Glutamatergic neuron (in vitro differentiated cells): ENCODE data around the gene ZNF385A. TPM values are rescaled to one million over a fixed set of nuclear protein-coding genes. Genes with fewer than 3 reads are reported as not detected.

Experiments
- DNase-seq: peaks from one replicate; pipeline ENCODE4 v3.0.0; 2022
- H3K27ac Mint-ChIP-seq: one replicate; pipeline ENCODE4 v1.8.0; 2020; ENCODE audit warnings: mild to moderate bottlenecking, mixed read lengths, inconsistent platforms; ENCODE audit not compliant: unreplicated experiment
- H3K27me3 Mint-ChIP-seq: one replicate; pipeline ENCODE4 v1.8.0; 2020; ENCODE audit warnings: mild to moderate bottlenecking, moderate library complexity, mixed read lengths, inconsistent platforms; ENCODE audit not compliant: unreplicated experiment
- H3K36me3 Mint-ChIP-seq: one replicate; pipeline ENCODE4 v1.8.0; 2020; ENCODE audit warnings: mild to moderate bottlenecking, mixed read lengths, inconsistent platforms; ENCODE audit not compliant: unreplicated experiment
- H3K4me1 Mint-ChIP-seq: one replicate; pipeline ENCODE4 v1.8.0; 2020; ENCODE audit warnings: mild to moderate bottlenecking, low read depth, mixed read lengths, inconsistent platforms; ENCODE audit not compliant: unreplicated experiment
- H3K4me3 Mint-ChIP-seq: one replicate; pipeline ENCODE4 v1.8.0; 2020; ENCODE audit warnings: mild to moderate bottlenecking, mixed read lengths, inconsistent platforms; ENCODE audit not compliant: unreplicated experiment
- H3K9me3 Mint-ChIP-seq: one replicate; pipeline ENCODE4 v1.8.0; 2020; ENCODE audit warnings: mild to moderate bottlenecking, moderate library complexity, mixed read lengths, inconsistent platforms; ENCODE audit not compliant: unreplicated experiment
- total RNA-seq: library from RNA; stranded (reverse); fragmentation: NEBNext Ultra II Directional; extraction: Animal tissue kit (Norgen Biotek cat#: 25700); gene quantifications from one replicate; pipeline ENCODE4 v1.2.1, GENCODE V29; 2021; ENCODE audit not compliant: unreplicated experiment
- TF ChIP-seq, protein P1 (sequence below): fragments of 200-600 bp; sonication (generic); IDR thresholded peaks from one replicate; pipeline ENCODE4 v1.5.0; 2021; ENCODE audit not compliant: partially characterized antibody, unreplicated experiment

Gene ZNF385A
- total RNA-seq, 1 donor from 2014 or later, result 26.6 TPM

- no peak for DNase-seq
- peak overlapping the region; percentile 77 for H3K27ac Mint-ChIP-seq
These were observed 9.2 kb upstream of the ZNF385A start for GRCh38 chr12:54393743-54394142.

DNA sequence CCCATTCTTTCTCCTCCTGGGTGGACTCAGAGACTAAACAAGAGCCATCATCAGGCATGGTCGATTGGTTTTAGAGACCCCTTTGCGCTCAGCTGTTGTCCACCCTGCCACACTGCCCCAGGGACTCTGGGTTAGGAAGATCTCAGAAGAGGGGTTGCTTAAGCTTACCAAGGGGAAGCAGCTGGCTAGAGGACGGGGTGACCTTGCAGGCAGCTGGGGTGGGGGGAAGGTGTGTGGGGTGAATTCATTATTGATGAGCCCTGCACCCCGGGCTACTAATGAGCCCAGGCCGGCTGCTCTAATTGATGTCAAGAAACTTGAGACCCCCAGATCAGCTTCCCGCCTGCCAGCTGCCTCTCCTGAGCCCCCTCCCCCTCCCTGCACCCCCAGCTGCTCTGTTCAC is 8.7 kb upstream of the ZNF385A start:
- peak overlapping the region; percentile 65 for H3K4me3 Mint-ChIP-seq

More at GRCh38 chr12:54393743-54394142, 9.2 kb upstream of the ZNF385A start:
- peaks cover 6% of the 10 kb centered on the region for H3K9me3 Mint-ChIP-seq
- TF ChIP-seq, protein P1, sequence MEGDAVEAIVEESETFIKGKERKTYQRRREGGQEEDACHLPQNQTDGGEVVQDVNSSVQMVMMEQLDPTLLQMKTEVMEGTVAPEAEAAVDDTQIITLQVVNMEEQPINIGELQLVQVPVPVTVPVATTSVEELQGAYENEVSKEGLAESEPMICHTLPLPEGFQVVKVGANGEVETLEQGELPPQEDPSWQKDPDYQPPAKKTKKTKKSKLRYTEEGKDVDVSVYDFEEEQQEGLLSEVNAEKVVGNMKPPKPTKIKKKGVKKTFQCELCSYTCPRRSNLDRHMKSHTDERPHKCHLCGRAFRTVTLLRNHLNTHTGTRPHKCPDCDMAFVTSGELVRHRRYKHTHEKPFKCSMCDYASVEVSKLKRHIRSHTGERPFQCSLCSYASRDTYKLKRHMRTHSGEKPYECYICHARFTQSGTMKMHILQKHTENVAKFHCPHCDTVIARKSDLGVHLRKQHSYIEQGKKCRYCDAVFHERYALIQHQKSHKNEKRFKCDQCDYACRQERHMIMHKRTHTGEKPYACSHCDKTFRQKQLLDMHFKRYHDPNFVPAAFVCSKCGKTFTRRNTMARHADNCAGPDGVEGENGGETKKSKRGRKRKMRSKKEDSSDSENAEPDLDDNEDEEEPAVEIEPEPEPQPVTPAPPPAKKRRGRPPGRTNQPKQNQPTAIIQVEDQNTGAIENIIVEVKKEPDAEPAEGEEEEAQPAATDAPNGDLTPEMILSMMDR, result no peak
- peaks cover 25% of the 10 kb centered on the region for H3K4me1 Mint-ChIP-seq
- H3K36me3 Mint-ChIP-seq, result no peaks in the 10 kb centered on the region
- peaks cover 5% of the 10 kb centered on the region for H3K27me3 Mint-ChIP-seq
- H3K4me3 Mint-ChIP-seq, result peak overlapping the region; percentile 65

DNA sequence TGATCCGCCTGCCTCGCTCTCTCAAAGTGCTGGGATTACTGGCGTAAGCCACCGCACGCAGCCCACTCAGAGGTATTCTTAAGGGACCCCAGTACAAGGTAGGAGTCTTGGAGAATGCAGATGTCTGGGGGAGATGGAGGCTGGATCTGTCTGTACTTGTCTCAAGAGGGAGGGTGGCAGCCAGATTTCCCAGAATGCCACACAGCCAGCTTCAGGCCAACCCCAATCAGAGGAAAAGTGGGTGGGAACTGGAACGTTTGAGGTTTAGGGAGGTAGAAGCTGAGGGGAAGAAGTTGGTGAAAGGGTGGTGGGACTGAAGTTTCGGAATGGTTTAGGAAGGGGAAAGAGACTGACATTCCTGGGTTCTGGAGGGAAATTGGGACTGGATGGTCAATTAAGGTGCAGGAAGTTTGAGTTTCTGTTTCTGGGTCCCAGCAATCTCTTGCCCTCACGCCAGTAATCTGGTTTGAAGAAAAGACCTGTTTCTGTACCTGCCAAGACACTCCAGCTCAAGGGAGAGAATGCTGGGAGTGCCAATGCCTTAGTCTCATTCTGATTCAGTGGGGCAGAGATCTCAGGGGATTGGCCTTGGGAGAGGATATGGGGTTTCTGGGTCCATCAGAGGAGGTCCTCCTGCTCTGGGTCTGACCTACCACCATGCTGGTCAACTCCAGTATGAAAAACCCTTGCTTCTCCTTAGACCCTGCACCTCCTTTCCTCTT is 8.1 kb upstream of the ZNF385A start:
- Mint-ChIP-seq H3K36me3 (no peaks in the 10 kb centered on the region), H3K9me3 (peaks cover 8% of the 10 kb centered on the region), H3K4me3 (peak overlapping the region; percentile 87), H3K27ac (peak overlapping the region; percentile 77), H3K4me1 (peaks cover 32% of the 10 kb centered on the region), H3K27me3 (peaks cover 7% of the 10 kb centered on the region)
- no peak for DNase-seq
- TF ChIP-seq, protein P1, result no peak

More for the DNA sequence above, 8.7 kb upstream of the ZNF385A start:
- TF ChIP-seq, protein P1, result no peak
- H3K27ac Mint-ChIP-seq, result peak overlapping the region; percentile 77
- H3K4me1 Mint-ChIP-seq, result peaks cover 28% of the 10 kb centered on the region
- peaks cover 6% of the 10 kb centered on the region for H3K9me3 Mint-ChIP-seq
- H3K27me3 Mint-ChIP-seq, result peaks cover 5% of the 10 kb centered on the region
- peak; percentile 69 for DNase-seq
- no peaks in the 10 kb centered on the region for H3K36me3 Mint-ChIP-seq

GRCh38 chr12:54390668-54391551 is 6.4 kb upstream of the ZNF385A start:
- Mint-ChIP-seq H3K27me3 (peaks cover 7% of the 10 kb centered on the region), H3K4me3 (peak overlapping the region; percentile 87), H3K36me3 (no peaks in the 10 kb centered on the region), H3K4me1 (peaks cover 40% of the 10 kb centered on the region), H3K9me3 (peaks cover 10% of the 10 kb centered on the region), H3K27ac (no peak overlapping the region)
- DNase-seq, result peak; percentile 71
- TF ChIP-seq, protein P1, result no peak
